Left ventricle myocardium inferior (tissue), 1 donor: ENCODE results near the gene SATB2. TPM values are rescaled to one million over a fixed set of nuclear protein-coding genes. Genes with fewer than 3 reads are reported as not detected.

ENCODE experiments used
- DNase-seq: peaks from one replicate; pipeline ENCODE4 v3.0.0-alpha.2; 2020
- H3K27ac ChIP-seq: fragments of 200-600 bp; replicated peaks from 2 replicates; pipeline ENCODE4 v1.8.0; 2021
- H3K27me3 ChIP-seq: fragments of 200-600 bp; 2 replicates; pipeline ENCODE4 v1.8.0; 2021; ENCODE audit warnings: low read depth
- H3K36me3 ChIP-seq: fragments of 200-600 bp; 2 replicates; pipeline ENCODE4 v1.8.0; 2021
- H3K4me1 ChIP-seq: fragments of 200-600 bp; 2 replicates; pipeline ENCODE4 v1.8.0; 2021
- H3K4me3 ChIP-seq: fragments of 200-600 bp; 2 replicates; pipeline ENCODE4 v1.8.0; 2021; ENCODE audit warnings: mild to moderate bottlenecking, moderate library complexity
- H3K9me3 ChIP-seq: fragments of 200-600 bp; replicated peaks from 2 replicates; pipeline ENCODE4 v1.8.0; 2021
- CTCF ChIP-seq: fragments of 200-600 bp; IDR thresholded peaks from 2 replicates; pipeline ENCODE4 v1.8.0; 2021; ENCODE audit warnings: antibody characterized with exemption, mild to moderate bottlenecking, borderline replicate concordance
- intact Hi-C: fragments of 100-400 bp; cut with micrococcal nuclease; formaldehyde crosslinking; loops from one replicate; pipeline ENCODE4 v1.11.0; 2022
- total RNA-seq: library from RNA; stranded (reverse); fragmentation: NEBNext Ultra II Directional; extraction: Animal tissue kit (Norgen Biotek cat#: 25700); gene quantifications from one replicate; pipeline ENCODE4 v1.2.1, GENCODE V29; 2021
- donor health status: DM: no; HTN: yes; CAD: no; lungs with severe emphysema.

Gene SATB2
- total RNA-seq, 1 donor from 2014 or later: 1.1 TPM

DNA sequence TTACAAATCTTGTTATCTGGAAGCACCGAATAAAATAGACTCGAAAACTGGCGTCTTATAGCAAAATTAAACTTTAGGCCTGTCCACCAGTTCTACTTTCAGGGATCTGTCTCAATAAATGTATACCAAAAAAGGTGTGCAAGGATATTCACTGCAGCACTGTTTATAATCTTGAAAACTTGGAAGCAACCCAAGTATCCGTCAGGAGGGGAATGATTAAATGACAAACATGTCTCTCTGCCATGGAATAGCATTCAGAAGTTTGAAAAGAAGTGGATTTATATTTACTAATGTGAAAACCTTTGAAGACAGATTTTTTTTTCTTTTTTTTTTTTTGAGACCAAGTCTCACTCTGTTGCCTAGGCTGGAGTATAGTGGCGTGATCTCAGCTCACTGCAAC lies 32.3 kb upstream of the SATB2 start:
- Histone ChIP-seq H3K4me1 (no peaks in the 10 kb centered on the region), H3K27ac (no peak overlapping the region), H3K36me3 (no peaks in the 10 kb centered on the region), H3K9me3 (no peaks in the 10 kb centered on the region), H3K27me3 (peaks cover 70% of the 10 kb centered on the region), H3K4me3 (no peak overlapping the region)
- intact Hi-C loops: no loop called here
- no peak for DNase-seq
- no peak for TF ChIP-seq CTCF

DNA sequence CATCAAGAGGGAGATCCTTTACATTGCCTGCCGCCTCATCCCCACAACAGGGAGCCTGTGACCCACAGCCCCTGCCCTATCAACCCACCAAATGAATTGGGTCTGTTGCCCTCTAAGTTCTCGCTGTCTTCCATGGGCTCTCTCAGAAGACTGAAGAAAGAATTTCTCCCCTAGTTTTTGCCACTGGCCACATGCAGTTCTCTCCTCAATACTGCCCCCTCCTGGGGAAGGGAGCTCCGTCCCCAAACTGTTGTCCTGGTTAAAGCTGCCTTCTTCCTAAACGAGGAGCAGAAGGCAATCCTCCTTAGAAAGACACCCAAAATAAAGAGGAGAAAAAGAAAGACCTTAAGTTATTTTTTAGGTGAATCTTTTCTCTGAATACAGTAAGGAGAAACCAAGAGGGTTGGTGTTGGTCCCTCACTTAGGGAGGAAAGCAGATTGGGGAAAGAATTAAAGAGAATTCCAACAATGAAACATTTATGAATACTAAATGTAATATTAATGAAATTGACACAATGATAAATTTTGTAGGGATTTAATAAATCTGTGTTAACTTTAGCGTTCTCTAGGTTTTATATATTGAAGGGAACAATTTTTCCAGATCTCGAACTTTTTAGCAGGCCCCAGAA lies 31.1 kb upstream of the SATB2 start:
- Histone ChIP-seq H3K36me3 (no peaks in the 10 kb centered on the region), H3K27me3 (peaks cover 81% of the 10 kb centered on the region), H3K4me3 (no peak overlapping the region), H3K9me3 (no peaks in the 10 kb centered on the region), H3K4me1 (no peaks in the 10 kb centered on the region), H3K27ac (no peak overlapping the region)
- TF ChIP-seq CTCF: peak; percentile 68
- intact Hi-C loops: loop anchor here (10.0 kb wide), 1 partner anchor 1174 kb away; no protein-coding TSS in a partner anchor
- DNase-seq: no peak

DNA sequence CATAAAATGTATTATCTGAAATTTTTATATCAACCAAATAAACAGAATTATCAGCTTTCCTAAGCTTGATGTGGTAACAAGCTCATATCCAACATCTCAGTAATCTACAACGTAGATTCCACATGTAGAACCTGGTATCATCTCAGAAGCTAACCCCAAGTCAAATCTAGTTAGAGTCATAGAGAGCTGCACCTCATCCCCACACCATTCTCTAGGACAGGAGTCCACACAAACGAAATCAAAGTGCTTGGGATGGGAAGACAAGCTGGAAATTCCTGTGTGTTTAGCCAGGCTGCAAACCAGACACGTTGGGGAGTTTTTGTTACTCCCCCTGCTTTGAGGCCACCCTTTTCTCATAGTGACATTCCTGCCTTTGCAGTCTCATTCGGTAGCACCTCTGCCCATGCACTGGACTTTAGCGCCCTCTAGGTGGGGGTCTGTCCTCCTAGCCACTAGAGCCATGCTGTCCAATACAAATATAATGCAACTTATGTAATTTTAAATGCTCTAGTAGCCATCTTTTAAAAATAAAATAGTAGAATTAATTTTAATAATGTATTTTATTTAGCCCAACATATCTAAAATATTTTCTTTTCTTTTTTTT lies 28.1 kb upstream of the SATB2 start:
- Histone ChIP-seq H3K27me3 (peaks cover 95% of the 10 kb centered on the region), H3K9me3 (no peaks in the 10 kb centered on the region), H3K4me1 (no peaks in the 10 kb centered on the region), H3K36me3 (no peaks in the 10 kb centered on the region), H3K4me3 (no peak overlapping the region), H3K27ac (no peak overlapping the region)
- intact Hi-C loops: loop anchor here (10.0 kb wide), 1 partner anchor 1171 kb away; no protein-coding TSS in a partner anchor
- DNase-seq: no peak
- peak; percentile 62 for TF ChIP-seq CTCF

DNA sequence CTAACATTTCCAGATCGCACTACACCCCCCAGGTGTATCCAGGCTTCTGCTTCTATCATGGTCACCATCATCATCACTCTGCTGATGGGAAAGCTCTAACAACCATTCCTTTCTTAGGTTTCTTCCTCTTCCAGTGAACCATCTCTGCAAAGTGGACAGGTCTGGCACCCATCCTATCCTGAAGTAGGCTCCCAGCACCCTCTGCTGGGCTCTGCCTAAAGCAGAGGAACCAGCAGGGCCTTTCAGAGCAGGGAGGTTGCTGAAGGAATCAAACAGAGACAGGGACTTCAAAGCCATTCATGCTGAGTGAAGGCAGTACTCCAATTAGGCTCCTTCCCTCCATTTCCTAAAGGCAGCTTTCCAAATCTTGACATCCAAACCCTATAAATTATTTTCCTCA lies 27.2 kb upstream of the SATB2 start:
- no peaks in the 10 kb centered on the region for H3K9me3 ChIP-seq
- no peak overlapping the region for H3K4me3 ChIP-seq
- no peak for DNase-seq
- intact Hi-C loops: loop anchor here (10.0 kb wide), 1 partner anchor 1170 kb away; no protein-coding TSS in a partner anchor
- no peaks in the 10 kb centered on the region for H3K4me1 ChIP-seq
- peaks cover 95% of the 10 kb centered on the region for H3K27me3 ChIP-seq
- no peak overlapping the region for H3K27ac ChIP-seq
- TF ChIP-seq CTCF: no peak
- H3K36me3 ChIP-seq: no peaks in the 10 kb centered on the region

GRCh38 chr2:199480966-199481365 lies 23.2 kb upstream of the SATB2 start:
- DNase-seq: no peak
- Histone ChIP-seq H3K4me3 (no peak overlapping the region), H3K4me1 (no peaks in the 10 kb centered on the region), H3K36me3 (no peaks in the 10 kb centered on the region), H3K27ac (no peak overlapping the region), H3K9me3 (no peaks in the 10 kb centered on the region), H3K27me3 (peaks cover 97% of the 10 kb centered on the region)
- intact Hi-C loops: loop anchor here (10.0 kb wide), 1 partner anchor 1166 kb away; no protein-coding TSS in a partner anchor
- TF ChIP-seq CTCF: no peak
